ENCODE data around the gene SLC48A1. TPM values are rescaled to one million over a fixed set of nuclear protein-coding genes. Genes with fewer than 3 reads are reported as not detected.

SLC48A1 gene
- total and polyA plus RNA-seq, 10 of the 15 experiments (the other 5 are each of a cell fraction or from before 2014, with no cell fraction given), result 1.1 to 4.9 (median 1.9) TPM

- peaks cover 79% of the 10 kb centered on the region for H3K4me1 ChIP-seq (ENCODE audit: control insufficient read depth, insufficient read depth, low read length)
These were observed 38.8 kb downstream of the SLC48A1 start for GRCh38 chr12:47811581-47812484.

More at GRCh38 chr12:47811581-47812484, 38.8 kb downstream of the SLC48A1 start:
- H3K36me3 ChIP-seq (ENCODE audit: control insufficient read depth in 2 of 2, insufficient read depth in 2 of 2, low read length in 1 of 2), result no peaks in the 10 kb centered on the region
- TF ChIP-seq TARDBP (IDR thresholded peaks at IDR 0.05; ENCODE audit: borderline replicate concordance), result no peak
- no peak for TF ChIP-seq SMARCA5 (IDR thresholded peaks at IDR 0.05)
- no peak for TF ChIP-seq RELA (IDR thresholded peaks at IDR 0.05; ENCODE audit: borderline replicate concordance, partially characterized antibody)
- no peak for TF ChIP-seq MEF2B (IDR thresholded peaks at IDR 0.05; ENCODE audit: partially characterized antibody, poor library complexity, severe bottlenecking)
- no peak for TF ChIP-seq POLR2A (IDR thresholded peaks at IDR 0.05; ENCODE audit: low read depth, low read length)
- TF ChIP-seq CHD4 (IDR thresholded peaks at IDR 0.05), result no peak
- no peak for TF ChIP-seq CEBPB (IDR thresholded peaks at IDR 0.05; ENCODE audit: borderline replicate concordance in 1 of 2, low read depth in 2 of 2, low read length in 2 of 2)
- no peak for TF ChIP-seq RELB (IDR thresholded peaks at IDR 0.05; ENCODE audit: low read depth)
- TF ChIP-seq RBBP5 (conservative IDR thresholded peaks at IDR 0.05), result no peak
- TF ChIP-seq USF2 (IDR thresholded peaks at IDR 0.05; ENCODE audit: borderline replicate concordance, low read depth, low read length), result no peak
- TF ChIP-seq MYC (IDR thresholded peaks at IDR 0.05; ENCODE audit: insufficient read depth, insufficient read length, insufficient replicate concordance, low read length, severe bottlenecking), result no peak
- no peak for TF ChIP-seq SUZ12 (IDR thresholded peaks at IDR 0.05; ENCODE audit: unreplicated experiment)
- no peak for TF ChIP-seq CREB1 (IDR thresholded peaks at IDR 0.05; ENCODE audit: low read depth)
- TF ChIP-seq NR2F1 (conservative IDR thresholded peaks at IDR 0.05), result no peak
- TF ChIP-seq MXI1 (IDR thresholded peaks at IDR 0.05; ENCODE audit: low read depth, low read length), result no peak
- BruUV-seq (replicated peaks), result no TSS peak
- WGBS (ENCODE audit: insufficient coverage, insufficient replicate concordance, low lambda C conversion rate, missing lambda C conversion rate), result 41% methylated on average over 14 of the region's 14 CpGs
- DNase-seq (ENCODE audit: low read depth, low spot score), result no peak
- POLR2A ChIA-PET, result interaction anchor here (1.4 to 4.3 kb wide), 4 partner anchors 22 to 72 kb away, joined by 3 to 46 read pairs (median 10); no protein-coding TSS in a partner anchor
- H3K9ac ChIP-seq (ENCODE audit: control insufficient read depth, insufficient read depth, low read length), result peak overlapping the region; percentile 65
- peak overlapping the region; percentile 17; the same call in 1 of the 2 replicates for H3K4me3 ChIP-seq
- RAD21 ChIA-PET (ENCODE audit: unreplicated experiment), result interaction anchor here (1.1 to 9.0 kb wide), 7 partner anchors 14 to 93 kb away, joined by 3 to 202 read pairs (median 5); partner anchors contain the start of gene VDR
- peaks cover 27% of the 10 kb centered on the region for H3K79me2 ChIP-seq (ENCODE audit: control insufficient read depth, insufficient read depth, low read length)
- no peak overlapping the region; the same call in 1 of the 2 replicates for H3K27ac ChIP-seq (ENCODE audit: control insufficient read depth, insufficient read depth)
- CTCF ChIA-PET, result interaction anchor here (0.6 to 8.8 kb wide), 11 partner anchors 10 to 74 kb away, joined by 3 to 85 read pairs (median 4); no protein-coding TSS in a partner anchor
- H2AFZ ChIP-seq (ENCODE audit: control insufficient read depth, low read depth, low read length), result no peak overlapping the region
- no peak for ATAC-seq
- intact Hi-C loops (cut with micrococcal nuclease; ENCODE audit: unreplicated experiment), result no loop called here
- no peak for FAIRE-seq
- SMC1A ChIA-PET (ENCODE audit: uncharacterized antibody, unreplicated experiment), result interaction anchor here (0.7 to 3.8 kb wide), 8 partner anchors 11 to 73 kb away, joined by 3 to 22 read pairs (median 10); no protein-coding TSS in a partner anchor
- in situ Hi-C loops (cut with MboI), result no loop called here
- H3K4me2 ChIP-seq (ENCODE audit: control insufficient read depth, insufficient read depth), result peak overlapping the region; percentile 90
- no peaks in the 10 kb centered on the region for H3K9me3 ChIP-seq (replicated peaks; ENCODE audit: control insufficient read depth, insufficient read depth, low read length)
- no peaks in the 10 kb centered on the region; a peak in 1 of 4 replicates for H3K27me3 ChIP-seq (replicated peaks in 1 of 2; ENCODE audit: control insufficient read depth in 2 of 2, insufficient read depth in 2 of 2, low read length in 1 of 2)
- H4K20me1 ChIP-seq (ENCODE audit: control insufficient read depth, insufficient read depth), result no peaks in the 10 kb centered on the region
